Erythroblast (primary cell): ENCODE measurements around the gene AP3B1.

ENCODE experiments used
- GATA1 ChIP-seq: IDR thresholded peaks from 2 replicates; pipeline ENCODE4 v1.6.1; 2011; ENCODE audit warnings: low read depth, mild to moderate bottlenecking, control low read depth, low read length, moderate library complexity
- POLR2A ChIP-seq: IDR thresholded peaks from 2 replicates; pipeline ENCODE4 v1.6.1; 2011; ENCODE audit warnings: mild to moderate bottlenecking, low read length

- TF ChIP-seq POLR2A, result no peak
- TF ChIP-seq GATA1, result no peak
Observed at GRCh38 chr5:78182838-78183237, 111.7 kb downstream of the AP3B1 start.
